Activated T-helper 1 cell treated with anti-CD3 and anti-CD28 coated beads, Interleukin-12 subunit alpha, Interleukin-12 subunit beta, Interleukin-2, Interleukin-4 antibody, amounts not matched to agents 30 ng/mL and 10 ng/mL and 1 ng/mL, durations not matched to agents 14 hours and 24 hours and 36 hours (primary cell): ENCODE results near the gene COL10A1. TPM values are rescaled to one million over a fixed set of nuclear protein-coding genes. Genes with fewer than 3 reads are reported as not detected.

Source experiments
- DNase-seq: peaks from one replicate; pipeline ENCODE4 v3.0.0; 2021; ENCODE audit warnings: low spot score
- H3K27ac Mint-ChIP-seq: one replicate; pipeline ENCODE4 v1.8.0; 2021; ENCODE audit warnings: mild to moderate bottlenecking, mixed read lengths
- H3K27me3 Mint-ChIP-seq: one replicate; pipeline ENCODE4 v1.8.0; 2022; ENCODE audit warnings: mild to moderate bottlenecking, moderate library complexity, mixed read lengths; ENCODE audit not compliant: insufficient read depth
- H3K36me3 Mint-ChIP-seq: one replicate; pipeline ENCODE4 v1.8.0; 2021; ENCODE audit warnings: low read depth, mixed read lengths
- H3K4me1 Mint-ChIP-seq: one replicate; pipeline ENCODE4 v1.8.0; 2021; ENCODE audit warnings: low read depth, mixed read lengths
- H3K4me3 Mint-ChIP-seq: one replicate; pipeline ENCODE4 v1.8.0; 2021; ENCODE audit warnings: mild to moderate bottlenecking, moderate library complexity, mixed read lengths
- H3K9me3 Mint-ChIP-seq: one replicate; pipeline ENCODE4 v1.8.0; 2021; ENCODE audit warnings: mixed read lengths
- intact Hi-C: fragments of 100-400 bp; cut with micrococcal nuclease; formaldehyde crosslinking; loops from one replicate; pipeline ENCODE4 v1.15.1; 2024
- total RNA-seq: library from RNA; stranded (reverse); gene quantifications from 2 replicates; pipeline ENCODE4 v1.2.3, GENCODE V29; 2022

Gene COL10A1
- total RNA-seq, 1 donor from 2014 or later: not detected

DNA sequence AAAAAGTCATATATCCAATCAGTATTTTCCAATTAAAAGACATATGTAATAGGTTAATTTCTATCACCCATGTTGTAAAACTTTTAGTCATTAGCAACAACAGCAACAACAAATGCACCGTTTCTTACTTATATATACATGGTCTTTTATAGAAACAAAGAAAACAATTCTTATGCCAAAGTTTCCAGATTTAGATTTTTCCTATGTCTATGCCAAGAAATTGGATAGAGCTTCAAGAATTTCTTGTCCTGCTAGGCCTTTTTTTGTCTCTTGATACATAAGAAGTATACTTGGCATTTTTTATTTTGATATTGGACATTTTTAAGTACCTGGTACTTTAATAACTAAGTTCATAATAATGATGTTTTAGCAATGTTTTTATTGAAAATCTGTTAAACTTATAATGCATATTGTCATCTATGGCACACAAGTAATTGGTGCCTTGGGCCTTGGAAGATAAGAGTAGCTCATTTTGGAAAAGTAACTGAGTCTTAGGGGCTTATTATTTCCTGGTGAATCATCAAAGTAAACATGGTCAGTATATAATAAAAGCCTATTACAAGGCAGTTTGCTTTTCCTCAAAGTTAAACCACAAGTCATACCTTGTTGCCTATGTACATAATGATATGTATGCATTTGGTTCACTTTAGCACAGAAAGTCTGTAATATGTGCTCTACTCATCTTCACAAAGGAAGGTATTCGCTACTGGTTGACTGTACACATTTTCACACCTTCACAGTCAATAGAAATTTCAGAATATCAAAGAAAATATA, 55.1 kb downstream of the COL10A1 start:
- Mint-ChIP-seq H3K4me1 (no peaks in the 10 kb centered on the region), H3K27ac (no peak overlapping the region), H3K27me3 (peaks cover 4% of the 10 kb centered on the region), H3K36me3 (no peaks in the 10 kb centered on the region), H3K9me3 (no peaks in the 10 kb centered on the region), H3K4me3 (no peak overlapping the region)
- no peak for DNase-seq
- intact Hi-C loops: no loop called here

- H3K27ac Mint-ChIP-seq: no peak overlapping the region
- H3K4me3 Mint-ChIP-seq: no peak overlapping the region
- H3K27me3 Mint-ChIP-seq: peaks cover 4% of the 10 kb centered on the region
- no peaks in the 10 kb centered on the region for H3K9me3 Mint-ChIP-seq
- no peaks in the 10 kb centered on the region for H3K4me1 Mint-ChIP-seq
- H3K36me3 Mint-ChIP-seq: no peaks in the 10 kb centered on the region
- no peak for DNase-seq
- intact Hi-C loops: no loop called here
Observed at GRCh38 chr6:116070101-116070500, 55.8 kb downstream of the COL10A1 start.

Other genes starting within 250 kb of the COL10A1 start
- gene FRK, start 65.2 kb downstream of the COL10A1 start, total RNA-seq: 0.02 TPM in 1 of 2 replicates, not detected in the other
- gene NT5DC1, start 25.3 kb downstream of the COL10A1 start, total RNA-seq: 30.1 and 37.2 TPM in 2 replicates
- 20.4 and 21.4 TPM in 2 replicates for gene TSPYL4, start 127.9 kb upstream of the COL10A1 start, total RNA-seq
- 41.8 and 43.5 TPM in 2 replicates for gene TSPYL1, start 153.8 kb upstream of the COL10A1 start, total RNA-seq
- 1.9 and 3.1 TPM in 2 replicates for gene DSE, start 244.8 kb upstream of the COL10A1 start, total RNA-seq